GM20431 (cell line): Measurements from ENCODE around the gene KDM2A.

ENCODE experiments used
- in situ Hi-C: fragments of 300-500 bp; cut with MseI, MboI; formaldehyde crosslinking; loops from one replicate; pipeline ENCODE4 v1.15.0; 2020; ENCODE audit warnings: low sequenced_read_pairs; ENCODE audit not compliant: unreplicated experiment

Gene KDM2A

DNA sequence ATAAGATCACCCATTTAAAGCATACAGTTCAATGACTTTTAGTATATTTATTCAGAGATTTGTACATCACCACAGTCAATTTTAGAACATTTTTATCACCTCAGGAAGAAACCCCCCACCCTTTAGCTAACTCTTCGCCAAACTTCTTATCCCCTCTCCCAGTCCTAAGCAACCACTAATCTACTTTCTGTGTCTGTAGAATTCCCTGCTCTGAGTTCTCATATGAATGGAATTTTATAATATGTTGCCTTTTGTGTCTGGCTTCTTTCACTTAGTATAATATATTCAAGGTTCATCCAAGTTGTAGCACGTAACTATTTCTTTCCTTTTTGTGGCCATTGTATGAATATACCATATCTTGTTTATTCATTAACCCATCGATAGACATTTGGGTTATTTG, 173.6 kb downstream of the KDM2A start:
- in situ Hi-C loops = no loop called here

DNA sequence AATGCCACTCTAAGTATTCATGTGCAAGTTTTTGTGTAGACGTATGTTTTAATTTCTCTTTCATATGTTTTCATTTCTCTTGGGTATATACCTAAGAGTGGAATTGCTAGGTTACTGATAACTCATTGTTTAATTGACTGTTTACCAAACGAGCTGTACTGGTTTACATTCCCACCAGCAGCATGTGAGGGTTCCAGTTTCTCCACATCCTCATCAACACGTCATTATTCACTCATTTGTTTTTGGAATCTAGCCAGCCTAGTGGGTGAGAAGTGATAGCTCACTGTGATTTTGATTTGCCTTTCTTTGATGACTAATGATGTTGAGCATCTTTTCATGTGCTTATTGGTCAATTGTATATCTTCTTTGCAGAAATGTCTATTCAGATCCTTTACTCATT, 174.0 kb downstream of the KDM2A start:
- in situ Hi-C loops = no loop called here

- in situ Hi-C loops = no loop called here
These were observed 176.8 kb downstream of the KDM2A start for GRCh38 chr11:67295846-67296245.

GRCh38 chr11:67298786-67299185, 179.7 kb downstream of the KDM2A start:
- in situ Hi-C loops = no loop called here

GRCh38 chr11:67299471-67300191, 180.6 kb downstream of the KDM2A start:
- in situ Hi-C loops = no loop called here

DNA sequence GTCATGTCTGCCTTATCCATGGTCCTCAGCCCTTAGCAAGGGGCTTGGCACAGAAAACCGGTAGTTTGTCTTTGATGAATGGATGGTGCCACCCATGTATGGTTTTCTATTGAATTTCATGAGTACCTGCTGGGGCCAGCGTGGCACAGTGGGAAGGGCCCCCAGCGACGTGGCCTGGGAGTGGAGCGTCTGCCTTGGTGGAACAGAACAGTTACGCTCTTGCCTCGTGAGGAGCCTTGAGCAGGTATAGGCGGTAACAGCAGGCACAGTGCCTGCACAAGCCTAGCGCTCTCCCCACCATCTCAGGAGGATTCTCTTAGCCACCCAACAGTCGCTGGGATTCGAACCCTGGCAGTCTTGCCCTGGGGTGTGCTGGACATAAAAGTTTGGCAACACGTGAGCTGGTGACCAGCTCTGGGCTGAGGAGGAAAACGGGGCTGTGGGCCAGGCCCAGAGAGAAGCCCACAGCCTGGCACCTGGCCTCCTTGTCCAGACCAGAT, 181.2 kb downstream of the KDM2A start:
- in situ Hi-C loops = no loop called here

GRCh38 chr11:67300756-67301312, 181.8 kb downstream of the KDM2A start:
- in situ Hi-C loops = no loop called here

- in situ Hi-C loops = no loop called here
These were observed 182.4 kb downstream of the KDM2A start for GRCh38 chr11:67301313-67301921.

- in situ Hi-C loops = no loop called here
These were observed 183.0 kb downstream of the KDM2A start for GRCh38 chr11:67301951-67302516.

- in situ Hi-C loops = no loop called here
These were observed 183.6 kb downstream of the KDM2A start for GRCh38 chr11:67302571-67303131.

DNA sequence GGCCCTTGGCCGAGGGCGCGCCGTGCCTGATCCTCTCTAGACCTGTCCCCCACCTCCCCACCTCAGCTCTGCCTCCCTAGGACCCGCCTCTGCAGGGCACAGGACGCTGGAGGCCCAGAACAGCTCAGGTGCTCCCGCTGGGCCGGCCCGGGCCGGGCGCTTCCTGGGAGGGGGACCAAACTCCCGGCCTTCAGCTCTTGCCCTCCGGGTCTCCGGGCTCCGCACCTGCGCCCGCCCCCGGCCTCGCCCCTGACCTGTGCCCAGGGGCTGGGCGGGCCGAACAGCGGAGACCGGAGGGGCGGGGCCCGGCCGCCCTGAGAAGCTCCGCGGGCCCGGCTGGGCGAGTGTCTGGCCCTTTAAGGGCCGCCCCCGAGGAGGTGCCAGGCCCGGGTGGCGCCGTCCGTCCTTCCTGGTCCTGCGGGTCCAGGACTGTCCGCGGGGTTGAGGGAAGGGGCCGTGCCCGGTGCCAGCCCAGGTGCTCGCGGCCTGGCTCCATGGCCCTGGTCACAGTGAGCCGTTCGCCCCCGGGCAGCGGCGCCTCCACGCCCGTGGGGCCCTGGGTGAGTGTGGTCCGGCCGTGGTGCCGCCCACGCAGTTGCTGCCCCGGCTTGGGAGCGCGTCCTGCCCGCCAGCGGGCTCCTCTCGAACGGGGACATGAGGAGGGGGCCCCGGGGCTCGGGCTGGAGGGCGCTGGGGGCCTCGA, 184.2 kb downstream of the KDM2A start, which contains the start of gene SSH3:
SSH3 (plus strand) TSS at position 399 of the 703 bp plus-strand sequence; CDS start at position 495, 96 bp downstream.
- in situ Hi-C loops = no loop called here

GRCh38 chr11:67303835-67304411, 184.9 kb downstream of the KDM2A start:
- in situ Hi-C loops = no loop called here

DNA sequence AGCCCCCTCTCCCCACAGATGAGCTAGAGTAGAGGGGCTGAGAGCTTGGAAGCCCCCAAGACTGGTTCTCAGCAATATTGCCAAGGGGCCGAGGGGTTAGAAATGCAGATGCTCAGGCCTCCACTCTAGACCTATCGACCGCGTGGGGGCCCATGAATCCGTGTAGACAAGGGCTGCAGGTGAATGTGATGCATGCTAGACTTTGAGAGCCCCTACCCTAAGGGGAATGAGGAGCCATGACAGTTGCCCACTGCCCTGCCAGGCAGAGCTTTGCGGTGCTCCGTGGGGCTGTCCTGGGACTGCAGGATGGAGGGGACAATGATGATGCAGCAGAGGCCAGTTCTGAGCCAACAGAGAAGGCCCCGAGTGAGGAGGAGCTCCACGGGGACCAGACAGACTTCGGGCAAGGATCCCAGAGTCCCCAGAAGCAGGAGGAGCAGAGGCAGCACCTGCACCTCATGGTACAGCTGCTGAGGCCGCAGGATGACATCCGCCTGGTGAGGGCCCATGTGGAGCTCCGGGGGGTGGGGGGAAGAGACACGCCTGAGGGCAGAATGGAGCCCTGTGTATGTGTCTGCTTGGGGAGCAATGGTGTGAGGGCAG, 185.5 kb downstream of the KDM2A start:
- in situ Hi-C loops = no loop called here

DNA sequence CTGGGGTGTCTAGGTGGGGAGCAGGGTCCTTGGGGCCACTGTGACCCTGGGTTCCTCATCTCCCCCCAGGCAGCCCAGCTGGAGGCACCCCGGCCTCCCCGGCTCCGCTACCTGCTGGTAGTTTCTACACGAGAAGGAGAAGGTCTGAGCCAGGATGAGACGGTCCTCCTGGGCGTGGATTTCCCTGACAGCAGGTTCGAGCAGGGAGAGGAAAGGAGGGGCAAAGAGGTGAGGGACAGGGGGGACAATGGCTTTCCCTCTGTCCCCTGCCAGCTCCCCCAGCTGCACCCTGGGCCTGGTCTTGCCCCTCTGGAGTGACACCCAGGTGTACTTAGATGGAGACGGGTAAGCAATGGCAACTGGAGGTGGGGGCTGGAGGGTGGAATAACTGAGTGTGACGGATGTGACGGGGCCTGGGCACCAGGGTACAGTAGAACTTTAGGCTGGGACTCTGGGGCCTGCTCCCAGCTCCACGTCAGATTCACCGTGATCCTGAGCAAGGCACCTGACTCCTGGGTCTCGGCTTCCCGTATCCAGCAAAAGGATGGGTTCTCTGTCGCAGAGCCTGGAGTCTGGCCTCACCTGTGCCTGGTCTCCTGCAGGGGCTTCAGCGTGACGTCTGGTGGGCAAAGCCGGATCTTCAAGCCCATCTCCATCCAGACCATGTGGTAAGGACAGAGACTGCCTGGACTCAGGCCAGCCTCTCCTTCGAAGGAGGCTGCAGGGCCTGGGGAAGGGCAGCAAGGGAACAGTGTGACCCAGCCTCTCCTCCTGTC, 187.9 kb downstream of the KDM2A start:
- in situ Hi-C loops = no loop called here

GRCh38 chr11:67307545-67308001, 188.5 kb downstream of the KDM2A start:
- in situ Hi-C loops = no loop called here
